ENCODE measurements around the gene GPC5. TPM values are rescaled to one million over a fixed set of nuclear protein-coding genes. Genes with fewer than 3 reads are reported as not detected.

GPC5 gene
- total and polyA plus RNA-seq, 4 donors, result 0.51 to 22.4 (median 2.0) TPM

GRCh38 chr13:91361755-91362271 lies 36.6 kb upstream of the GPC5 start (continued):
- no peak for TF ChIP-seq CTCF (IDR thresholded peaks at IDR 0.05; ENCODE audit: low read depth, low read length, missing input control)
- TF ChIP-seq YY1 (IDR thresholded peaks at IDR 0.05), result peak; percentile 55
- peak; percentile 70 for TF ChIP-seq ZBTB33 (IDR thresholded peaks at IDR 0.05)
- peak; percentile 52 to 69 for TF ChIP-seq RXRA (IDR thresholded peaks at IDR 0.05)
- TF ChIP-seq HNF4G (IDR thresholded peaks at IDR 0.05), result peak; percentile 61

- no peaks in the 10 kb centered on the region for H3K36me3 ChIP-seq (ENCODE audit: control insufficient read depth in 4 of 4, insufficient read depth in 3 of 4, low read depth in 1 of 4, low read length in 3 of 4)
- no peak overlapping the region for H3K4me3 ChIP-seq (ENCODE audit: low read depth in 1 of 3, low read length in 3 of 3)
- H3K9me3 ChIP-seq (ENCODE audit: control insufficient read depth in 4 of 4, low read length in 3 of 4), result no peaks in the 10 kb centered on the region
- H3K9ac ChIP-seq (ENCODE audit: low read depth in 1 of 2, low read length in 2 of 2), result no peak overlapping the region
- TF ChIP-seq HNF4A (conservative IDR thresholded peaks at IDR 0.05) (peak in 1 of 2 donors; percentile 76), RXRA (IDR thresholded peaks at IDR 0.05) (peak in 1 of 2 donors; percentile 47), SP1 (IDR thresholded peaks at IDR 0.05) (peak; percentile 33), JUND (IDR thresholded peaks at IDR 0.05) (no peak)
- DNase-seq (ENCODE audit: low spot score), result no peak
- peaks cover 14 to 52% (median 42%) of the 10 kb centered on the region in 4 donors for H3K4me1 ChIP-seq (ENCODE audit: control insufficient read depth in 4 of 4, insufficient read depth in 4 of 4, low read length in 3 of 4)
- WGBS, result 77% methylated on average over 1 of the region's 1 CpG
- no peaks in the 10 kb centered on the region for H3K27me3 ChIP-seq (ENCODE audit: control insufficient read depth in 4 of 4, insufficient read depth in 4 of 4, low read length in 3 of 4)
- H3K27ac ChIP-seq (ENCODE audit: low read depth in 1 of 2, low read length in 2 of 2), result peak overlapping the region in 1 of 2 donors; percentile 14
Observed at GRCh38 chr13:91362908-91363307, 35.5 kb upstream of the GPC5 start.

- Histone ChIP-seq H3K9ac (ENCODE audit: low read depth in 1 of 2, low read length in 2 of 2) (no peak overlapping the region), H3K36me3 (ENCODE audit: control insufficient read depth in 4 of 4, insufficient read depth in 3 of 4, low read depth in 1 of 4, low read length in 3 of 4) (no peaks in the 10 kb centered on the region), H3K9me3 (ENCODE audit: control insufficient read depth in 4 of 4, low read length in 3 of 4) (no peaks in the 10 kb centered on the region), H3K4me1 (ENCODE audit: control insufficient read depth in 4 of 4, insufficient read depth in 4 of 4, low read length in 3 of 4) (peaks cover 2 to 18% (median 7%) of the 10 kb centered on the region in 4 donors), H3K4me3 (ENCODE audit: low read depth in 1 of 3, low read length in 3 of 3) (no peak overlapping the region), H3K27ac (ENCODE audit: low read depth in 1 of 2, low read length in 2 of 2) (no peak overlapping the region), H3K27me3 (ENCODE audit: control insufficient read depth in 4 of 4, insufficient read depth in 4 of 4, low read length in 3 of 4) (no peaks in the 10 kb centered on the region)
- 99% methylated on average over 1 of the region's 1 CpG for WGBS
- DNase-seq (ENCODE audit: low spot score), result no peak
- no peak for TF ChIP-seq HNF4G (IDR thresholded peaks at IDR 0.05)
- no peak for TF ChIP-seq SP1 (IDR thresholded peaks at IDR 0.05)
- no peak for TF ChIP-seq HNF4A (conservative IDR thresholded peaks at IDR 0.05)
- TF ChIP-seq REST (IDR thresholded peaks at IDR 0.05), result no peak
- no peak for TF ChIP-seq FOXA2 (IDR thresholded peaks at IDR 0.05)
- TF ChIP-seq FOXA1 (IDR thresholded peaks at IDR 0.05), result no peak
- no peak for TF ChIP-seq MAX (IDR thresholded peaks at IDR 0.05)
- TF ChIP-seq NR2F2 (IDR thresholded peaks at IDR 0.05), result no peak
- TF ChIP-seq YY1 (IDR thresholded peaks at IDR 0.05), result no peak
- no peak for TF ChIP-seq GABPA (IDR thresholded peaks at IDR 0.05 in 1 of 2, conservative IDR thresholded peaks at IDR 0.05 in 1 of 2)
- no peak for TF ChIP-seq TAF1 (conservative IDR thresholded peaks at IDR 0.05)
- no peak for TF ChIP-seq ZBTB33 (IDR thresholded peaks at IDR 0.05)
- no peak for TF ChIP-seq JUND (IDR thresholded peaks at IDR 0.05)
- TF ChIP-seq ATF3 (IDR thresholded peaks at IDR 0.05), result no peak
- no peak for TF ChIP-seq RXRA (IDR thresholded peaks at IDR 0.05)
- TF ChIP-seq EGR1 (IDR thresholded peaks at IDR 0.05; ENCODE audit: low read depth in 2 of 2), result no peak
- no peak for TF ChIP-seq CTCF (IDR thresholded peaks at IDR 0.05; ENCODE audit: low read depth, low read length, missing input control)
Observed at GRCh38 chr13:91368101-91368500, 30.3 kb upstream of the GPC5 start.
